SJSA1 (cell line): ENCODE data around the gene GSN. TPM values are rescaled to one million over a fixed set of nuclear protein-coding genes. Genes with fewer than 3 reads are reported as not detected.

ENCODE experiments used
- DNase-seq, 2 experiments: peaks; one replicate each; pipeline ENCODE4 v3.0.0-alpha.2; 2015 to 2020; ENCODE audit warnings: low spot score in 2 of 2, low read depth in 1 of 2
- H3K27ac ChIP-seq: fragments of 250-450 bp; sonication (Bioruptor Pico); 2 replicates; pipeline ENCODE4 v1.5.1; 2020; ENCODE audit warnings: mild to moderate bottlenecking, moderate library complexity
- H3K27me3 ChIP-seq: fragments of 250-450 bp; sonication (Bioruptor Pico); replicated peaks from 2 replicates; pipeline ENCODE4 v1.5.1; 2020; ENCODE audit warnings: mild to moderate bottlenecking, moderate library complexity
- H3K36me3 ChIP-seq: fragments of 250-450 bp; sonication (Bioruptor Pico); 2 replicates; pipeline ENCODE4 v1.5.1; 2020; ENCODE audit warnings: mild to moderate bottlenecking
- H3K4me1 ChIP-seq: fragments of 250-450 bp; sonication (Bioruptor Pico); replicated peaks from 2 replicates; pipeline ENCODE4 v1.6.1; 2021; ENCODE audit warnings: mild to moderate bottlenecking
- H3K4me3 ChIP-seq: fragments of 250-450 bp; sonication (Bioruptor Pico); 2 replicates; pipeline ENCODE4 v1.5.1; 2020; ENCODE audit warnings: mild to moderate bottlenecking
- H3K9me3 ChIP-seq: fragments of 250-450 bp; sonication (Bioruptor Pico); replicated peaks from 2 replicates; pipeline ENCODE4 v1.5.1; 2020; ENCODE audit warnings: mild to moderate bottlenecking
- total RNA-seq: library from RNA; depleted of rRNA; stranded (reverse); fragments of >200 nt; shearing (Covaris generic); gene quantifications from 2 replicates; pipeline ENCODE4 v1.2.3, GENCODE V29; 2014

Gene GSN
- total RNA-seq, 1 experiment from 2014 or later: 331 TPM

DNA sequence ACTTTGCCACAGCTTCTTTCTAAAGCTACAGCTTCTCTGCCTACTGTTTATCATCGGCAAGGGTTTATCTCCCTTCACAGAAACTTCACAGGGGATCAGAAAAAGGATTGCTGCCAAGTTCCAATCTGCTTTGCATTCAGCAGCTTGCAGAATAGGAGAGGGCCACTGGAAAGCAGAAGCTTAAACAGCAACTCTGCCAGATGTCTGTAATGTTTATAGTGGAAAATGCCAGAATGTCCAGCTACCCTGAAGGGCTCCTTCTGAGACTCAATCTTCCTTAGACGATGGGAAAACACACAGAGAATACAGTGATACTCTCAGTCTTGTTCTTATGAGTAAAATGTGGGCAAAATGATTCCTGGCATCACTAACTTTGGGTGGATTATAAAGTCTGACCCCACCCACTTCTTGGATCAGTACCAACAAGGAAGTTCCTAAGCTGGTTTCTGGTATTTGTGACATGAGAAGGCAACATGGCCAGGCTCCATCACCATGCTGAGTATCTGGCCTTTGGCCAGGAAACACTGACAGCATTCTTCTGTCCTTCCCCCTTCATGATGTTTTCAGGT lies 83.1 kb downstream of the GSN start:
- no peak overlapping the region for H3K4me3 ChIP-seq
- peaks cover 90% of the 10 kb centered on the region for H3K36me3 ChIP-seq
- peak; percentile 71 to 77 for DNase-seq
- peak overlapping the region; percentile 23 for H3K27ac ChIP-seq
- H3K27me3 ChIP-seq: no peaks in the 10 kb centered on the region
- no peaks in the 10 kb centered on the region for H3K9me3 ChIP-seq
- H3K4me1 ChIP-seq: peaks cover 47% of the 10 kb centered on the region

DNA sequence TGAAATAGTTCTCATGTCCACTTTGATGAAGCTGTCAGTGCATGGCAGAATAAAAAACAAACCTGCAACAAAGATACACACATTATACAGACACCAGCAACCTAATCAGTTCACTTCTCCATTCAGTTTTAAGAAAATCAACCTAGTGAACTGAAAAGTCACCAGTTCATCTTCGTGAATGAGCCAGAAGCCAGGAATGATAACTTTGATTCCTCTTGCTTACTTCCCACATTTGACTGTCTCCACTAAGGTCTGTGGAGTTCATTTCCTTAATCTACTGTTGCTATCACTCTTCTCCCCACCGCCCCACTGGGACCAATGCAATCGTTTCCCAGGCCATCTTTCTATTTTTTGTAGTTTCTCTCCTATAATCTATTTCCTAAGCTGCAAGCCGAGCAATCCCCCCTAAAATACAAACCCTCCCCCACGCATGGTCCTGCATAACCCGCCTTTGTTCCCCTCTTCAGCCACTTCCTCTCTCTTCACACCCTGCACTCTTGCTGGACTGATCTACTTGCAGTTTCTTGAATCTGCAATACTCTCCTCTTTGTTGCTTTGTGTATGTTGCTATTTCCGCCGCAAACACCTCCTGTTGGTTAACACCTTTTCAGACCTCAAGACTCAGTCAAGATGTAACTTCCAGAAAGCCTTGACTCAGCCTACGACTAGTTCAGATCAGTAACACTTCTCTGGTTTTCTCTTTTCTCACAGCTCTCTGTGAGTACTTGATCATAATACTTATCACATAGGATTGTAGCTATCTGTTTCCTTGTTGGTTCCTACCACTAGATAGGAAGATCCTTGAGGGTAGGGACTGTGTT lies 85.5 kb downstream of the GSN start:
- peaks cover 71% of the 10 kb centered on the region for H3K36me3 ChIP-seq
- no peak overlapping the region for H3K4me3 ChIP-seq
- no peaks in the 10 kb centered on the region for H3K9me3 ChIP-seq
- H3K27me3 ChIP-seq: no peaks in the 10 kb centered on the region
- H3K27ac ChIP-seq: peak overlapping the region; percentile 62
- H3K4me1 ChIP-seq: peaks cover 57% of the 10 kb centered on the region
- no peak for DNase-seq

- H3K4me1 ChIP-seq: peaks cover 64% of the 10 kb centered on the region
- H3K27me3 ChIP-seq: no peaks in the 10 kb centered on the region
- H3K36me3 ChIP-seq: peaks cover 68% of the 10 kb centered on the region
- DNase-seq: no peak
- peak overlapping the region; percentile 62 for H3K27ac ChIP-seq
- H3K4me3 ChIP-seq: no peak overlapping the region
- no peaks in the 10 kb centered on the region for H3K9me3 ChIP-seq
Observed at GRCh38 chr9:121354141-121354540, 86.2 kb downstream of the GSN start.

GRCh38 chr9:121354762-121355161 lies 86.8 kb downstream of the GSN start:
- Histone ChIP-seq H3K27ac (peak overlapping the region; percentile 62), H3K4me1 (peaks cover 70% of the 10 kb centered on the region), H3K27me3 (no peaks in the 10 kb centered on the region), H3K36me3 (peaks cover 68% of the 10 kb centered on the region), H3K9me3 (no peaks in the 10 kb centered on the region), H3K4me3 (no peak overlapping the region)
- DNase-seq: peak in 1 of 2 experiments; percentile 54

- Histone ChIP-seq H3K36me3 (peaks cover 61% of the 10 kb centered on the region), H3K27me3 (no peaks in the 10 kb centered on the region), H3K4me3 (no peak overlapping the region), H3K9me3 (no peaks in the 10 kb centered on the region), H3K27ac (no peak overlapping the region), H3K4me1 (peaks cover 72% of the 10 kb centered on the region)
- DNase-seq: no peak
Observed at GRCh38 chr9:121357011-121357410, 89.0 kb downstream of the GSN start.

DNA sequence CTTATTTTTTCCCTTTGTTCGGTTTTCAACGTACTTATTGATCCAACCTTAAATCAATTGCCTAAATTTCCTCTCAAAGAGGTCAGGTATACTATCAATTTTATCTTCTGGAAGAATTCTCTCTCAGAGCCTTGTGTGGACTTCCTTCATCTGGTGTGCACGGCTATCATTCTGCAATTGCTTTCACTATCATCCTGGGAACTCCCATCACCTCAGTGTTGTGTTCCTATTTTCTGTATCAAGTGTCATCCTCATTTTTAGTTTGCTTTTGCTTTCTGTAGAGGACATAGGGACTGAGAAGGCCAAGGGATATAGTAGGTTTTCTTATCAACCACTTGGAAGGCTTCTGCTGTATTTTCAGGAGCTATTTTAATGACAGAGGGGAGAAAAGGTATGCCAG lies 90.8 kb downstream of the GSN start:
- peaks cover 81% of the 10 kb centered on the region for H3K4me1 ChIP-seq
- H3K27ac ChIP-seq: peak overlapping the region; percentile 93
- H3K4me3 ChIP-seq: no peak overlapping the region

GRCh38 chr9:121359351-121360294 lies 91.7 kb downstream of the GSN start:
- H3K4me1 ChIP-seq: peaks cover 81% of the 10 kb centered on the region
- peak overlapping the region; percentile 93 for H3K27ac ChIP-seq
- no peaks in the 10 kb centered on the region for H3K9me3 ChIP-seq
- no peaks in the 10 kb centered on the region for H3K27me3 ChIP-seq
- no peak overlapping the region for H3K4me3 ChIP-seq
- peaks cover 36% of the 10 kb centered on the region for H3K36me3 ChIP-seq
- no peak for DNase-seq

More for the DNA sequence above, 90.8 kb downstream of the GSN start:
- peaks cover 44% of the 10 kb centered on the region for H3K36me3 ChIP-seq
- H3K27me3 ChIP-seq: no peaks in the 10 kb centered on the region
- H3K9me3 ChIP-seq: no peaks in the 10 kb centered on the region
- no peak for DNase-seq

DNA sequence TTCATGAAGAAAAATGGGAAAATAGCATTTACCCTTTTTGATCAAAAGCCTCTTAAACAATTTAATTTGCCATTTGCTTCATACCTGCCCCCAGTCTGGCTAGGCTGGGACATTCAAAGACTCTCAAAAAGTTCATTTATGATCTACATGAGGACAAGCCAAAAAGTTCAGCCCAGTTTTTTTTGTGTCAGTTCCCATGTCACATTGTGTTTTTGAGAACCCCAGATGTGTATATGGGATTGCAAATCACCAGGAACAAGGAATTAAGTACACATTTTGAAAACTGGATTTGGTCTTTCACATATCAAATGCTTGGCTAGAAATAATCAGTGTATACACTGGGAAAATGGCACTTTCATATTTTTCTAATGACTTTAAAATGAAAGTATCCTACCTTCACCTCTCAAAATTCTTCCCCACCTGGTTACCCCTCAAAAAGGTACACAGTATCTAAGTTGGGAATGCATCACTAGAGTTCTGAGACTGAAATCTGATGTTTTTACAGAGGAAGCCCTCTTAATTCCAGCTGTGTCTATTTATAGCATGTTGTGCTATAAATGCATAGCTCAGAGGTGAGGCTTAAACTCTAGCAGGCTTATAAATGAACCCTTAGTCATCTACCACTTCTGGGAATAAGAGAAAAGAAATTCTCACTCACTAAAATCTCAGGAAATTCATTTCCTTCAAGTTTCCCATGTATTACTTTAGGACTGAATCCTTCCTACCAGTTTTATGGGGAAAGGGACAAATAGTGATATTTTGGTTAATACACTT lies 92.8 kb downstream of the GSN start:
- DNase-seq: peak in 1 of 2 experiments; percentile 74
- no peaks in the 10 kb centered on the region for H3K27me3 ChIP-seq
- peaks cover 82% of the 10 kb centered on the region for H3K4me1 ChIP-seq
- H3K9me3 ChIP-seq: no peaks in the 10 kb centered on the region
- H3K4me3 ChIP-seq: no peak overlapping the region
- H3K27ac ChIP-seq: peak overlapping the region; percentile 93
- peaks cover 34% of the 10 kb centered on the region for H3K36me3 ChIP-seq

DNA sequence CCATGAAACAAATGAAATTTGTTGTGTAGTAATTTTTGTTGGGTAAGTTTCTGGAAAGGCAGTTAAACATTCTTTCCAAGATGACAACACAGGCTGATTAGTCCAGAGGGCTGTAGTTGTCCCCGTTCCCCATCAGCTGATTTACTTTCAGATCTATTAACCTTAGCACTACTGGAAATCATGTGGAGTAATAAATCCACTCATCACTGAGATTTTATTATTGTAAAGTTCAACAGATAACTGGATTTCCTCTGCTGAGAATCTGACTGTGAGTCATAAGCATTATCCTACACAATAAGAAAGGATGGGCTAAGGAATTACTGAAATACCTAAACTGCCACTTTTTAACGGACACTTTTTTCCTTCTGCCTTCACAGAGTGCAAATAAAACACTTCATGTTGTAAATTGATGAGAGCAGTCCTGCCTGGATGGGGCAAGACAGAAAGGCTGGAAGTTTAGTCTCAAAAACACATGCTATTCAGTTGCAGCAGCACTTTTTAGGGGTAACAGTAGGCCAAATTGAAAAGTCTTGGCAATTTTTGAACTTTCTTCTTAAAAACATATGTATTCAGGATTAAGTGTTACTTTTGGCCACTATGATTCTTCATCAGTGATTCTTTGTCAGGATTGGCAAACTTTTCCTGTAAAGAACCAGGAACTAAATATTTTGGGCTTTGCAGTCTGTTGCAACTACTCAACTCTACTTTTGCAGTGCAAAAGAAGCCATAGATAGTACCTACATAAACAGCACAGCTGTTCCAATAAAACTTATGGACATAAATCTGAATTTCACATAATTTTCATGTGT lies 95.1 kb downstream of the GSN start:
- no peaks in the 10 kb centered on the region for H3K27me3 ChIP-seq
- peak overlapping the region; percentile 93 for H3K27ac ChIP-seq
- no peaks in the 10 kb centered on the region for H3K9me3 ChIP-seq
- peaks cover 90% of the 10 kb centered on the region for H3K4me1 ChIP-seq
- H3K4me3 ChIP-seq: no peak overlapping the region
- peak; percentile 45 to 86 for DNase-seq
- H3K36me3 ChIP-seq: peaks cover 40% of the 10 kb centered on the region

GRCh38 chr9:121363622-121363961 lies 95.6 kb downstream of the GSN start:
- Histone ChIP-seq H3K27me3 (no peaks in the 10 kb centered on the region), H3K4me3 (no peak overlapping the region), H3K27ac (peak overlapping the region; percentile 93), H3K9me3 (no peaks in the 10 kb centered on the region), H3K36me3 (peaks cover 43% of the 10 kb centered on the region), H3K4me1 (peaks cover 92% of the 10 kb centered on the region)
- no peak for DNase-seq

DNA sequence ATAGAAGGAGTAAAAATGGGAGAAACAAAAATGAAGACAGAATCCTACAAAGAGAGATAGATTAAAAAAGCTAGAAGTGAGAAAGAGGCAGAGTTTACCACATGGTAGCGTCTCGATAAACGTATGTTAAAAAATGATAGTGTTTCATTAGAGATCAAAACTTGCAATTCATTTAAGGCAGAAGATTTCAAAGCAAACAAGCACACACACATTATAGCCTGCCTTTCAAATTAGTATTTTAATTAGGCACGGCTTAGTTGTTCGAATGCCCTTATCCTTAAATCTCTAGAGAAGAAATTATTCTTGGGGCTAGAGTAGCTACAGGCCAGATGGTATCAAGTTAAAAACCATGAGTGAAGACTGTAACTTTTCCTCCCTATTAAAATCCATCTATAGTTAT lies 96.1 kb downstream of the GSN start:
- peaks cover 40% of the 10 kb centered on the region for H3K36me3 ChIP-seq
- H3K4me3 ChIP-seq: no peak overlapping the region
- H3K9me3 ChIP-seq: no peaks in the 10 kb centered on the region
- peak overlapping the region; percentile 93 for H3K27ac ChIP-seq
- no peak for DNase-seq
- H3K4me1 ChIP-seq: peaks cover 88% of the 10 kb centered on the region
- no peaks in the 10 kb centered on the region for H3K27me3 ChIP-seq

- DNase-seq: no peak
- peaks cover 34% of the 10 kb centered on the region for H3K36me3 ChIP-seq
- H3K27me3 ChIP-seq: no peaks in the 10 kb centered on the region
- no peaks in the 10 kb centered on the region for H3K9me3 ChIP-seq
- H3K4me3 ChIP-seq: no peak overlapping the region
- H3K4me1 ChIP-seq: peaks cover 80% of the 10 kb centered on the region
- H3K27ac ChIP-seq: peak overlapping the region; percentile 93
Observed at GRCh38 chr9:121364886-121365285, 96.9 kb downstream of the GSN start.
